OCI-LY3 (cell line): ENCODE results near the gene SMIM3.

Source experiments
- CTCF ChIP-seq: fragments of 200-600, 300-600 bp; sonication (generic); IDR thresholded peaks from 2 replicates; pipeline ENCODE4 v1.5.1; 2014; ENCODE audit warnings: antibody characterized with exemption, low read length, low read depth
- EZH2phosphoT487 ChIP-seq: fragments of 200-600 bp; shearing (Covaris generic); IDR thresholded peaks from 2 replicates; pipeline ENCODE4 v1.6.1; 2018; ENCODE audit warnings: antibody characterized with exemption, mixed run types, low read depth

DNA sequence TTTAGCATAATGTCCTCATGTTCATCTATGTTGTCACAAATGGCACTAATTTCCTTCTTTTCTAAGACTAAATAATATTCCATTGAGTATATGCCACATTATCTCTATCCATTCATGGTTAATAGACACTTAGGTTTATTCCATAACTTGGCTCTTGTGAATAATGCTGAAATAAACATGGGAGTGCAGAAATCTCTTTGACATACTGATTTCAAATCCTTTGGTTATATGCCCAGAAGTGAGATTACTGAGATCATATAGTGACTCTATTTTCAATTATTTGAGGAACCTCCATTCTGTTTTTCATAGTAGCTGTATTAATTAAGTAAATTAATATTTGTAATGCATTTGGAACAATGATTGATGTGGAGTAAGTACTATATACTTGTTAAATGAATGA is 13.0 kb downstream of the SMIM3 start:
- TF ChIP-seq CTCF: no peak
- TF ChIP-seq EZH2phosphoT487: no peak
